Islet precursor cell (in vitro differentiated cells): ENCODE results near the gene CARD11.

ENCODE experiments used
- DNase-seq: peaks from one replicate; pipeline ENCODE4 v3.0.0-alpha.2; 2018

Gene CARD11

GRCh38 chr7:2979951-2980350, 63.7 kb downstream of the CARD11 start:
- no peak for DNase-seq

DNA sequence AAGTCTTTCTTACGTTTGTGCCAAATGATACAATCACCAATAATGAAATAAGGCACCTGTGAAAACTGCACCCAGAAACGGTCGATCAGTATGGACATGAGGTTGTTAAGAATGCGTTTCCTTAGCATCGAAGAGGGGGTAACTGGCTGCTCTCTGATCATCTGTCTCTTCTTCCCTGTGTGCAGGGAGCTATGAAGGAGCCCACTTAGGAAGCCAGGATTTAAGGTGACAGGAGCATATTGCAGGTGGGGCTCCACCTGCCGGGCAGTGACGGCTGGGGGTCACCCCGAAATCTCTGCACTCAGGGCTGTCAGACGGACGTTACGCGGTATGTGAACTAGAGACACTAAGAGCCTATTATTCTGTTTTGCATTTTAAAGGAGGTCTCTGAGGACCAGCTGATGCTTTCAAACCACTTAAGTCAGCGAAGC, 64.5 kb downstream of the CARD11 start:
- no peak for DNase-seq

- no peak for DNase-seq
These were observed 65.3 kb downstream of the CARD11 start for GRCh38 chr7:2978408-2978807.

GRCh38 chr7:2975821-2976371, 67.8 kb downstream of the CARD11 start:
- no peak for DNase-seq

GRCh38 chr7:2974093-2974819, 69.4 kb downstream of the CARD11 start:
- peak; percentile 38 for DNase-seq

- peak; percentile 27 for DNase-seq
These were observed 70.9 kb downstream of the CARD11 start for GRCh38 chr7:2972835-2973161.

DNA sequence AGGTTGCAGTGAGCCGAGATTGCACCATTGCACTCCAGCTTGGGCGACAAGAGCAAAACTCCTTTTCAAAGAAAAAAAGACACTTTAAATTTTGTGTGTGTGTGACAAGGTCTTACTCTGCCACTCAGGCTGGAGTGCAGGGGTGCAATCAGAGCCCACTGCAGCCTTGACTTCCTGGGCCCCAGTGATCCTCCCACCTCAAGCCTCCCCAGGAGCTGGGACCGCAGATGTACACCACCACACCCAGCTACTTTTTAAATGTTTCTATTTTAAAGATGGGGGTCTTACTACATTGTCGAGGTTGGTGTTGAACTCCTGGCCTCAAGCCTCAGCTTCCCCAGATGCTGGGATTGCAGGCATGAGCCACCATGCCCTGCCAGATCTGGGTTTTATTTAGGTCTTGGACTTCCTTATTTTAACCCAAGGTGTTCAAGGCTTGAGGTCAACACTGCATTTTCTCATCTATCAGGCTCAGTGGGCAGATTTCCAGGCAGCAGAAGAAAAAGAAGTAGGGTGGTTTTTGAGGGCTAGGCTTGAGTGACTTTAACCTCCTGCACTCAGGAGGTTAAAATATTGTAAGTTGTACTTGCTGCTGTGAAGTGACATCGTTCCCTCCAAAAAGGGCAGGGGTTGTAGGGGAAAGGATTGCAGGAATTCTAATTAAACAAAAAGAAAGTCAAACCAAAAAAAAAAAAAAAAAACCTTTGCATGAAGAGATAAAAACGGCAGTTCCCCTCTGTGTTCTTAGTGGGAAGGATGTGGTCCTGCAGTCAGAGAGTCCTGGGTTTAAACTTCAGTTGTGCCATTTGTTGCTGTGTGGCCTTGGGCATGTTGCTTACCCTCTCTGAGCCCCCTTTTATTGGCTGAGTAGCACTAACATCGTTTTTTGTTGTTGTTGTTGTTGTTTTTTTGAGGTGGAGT, 71.5 kb downstream of the CARD11 start:
- DNase-seq: no peak

DNA sequence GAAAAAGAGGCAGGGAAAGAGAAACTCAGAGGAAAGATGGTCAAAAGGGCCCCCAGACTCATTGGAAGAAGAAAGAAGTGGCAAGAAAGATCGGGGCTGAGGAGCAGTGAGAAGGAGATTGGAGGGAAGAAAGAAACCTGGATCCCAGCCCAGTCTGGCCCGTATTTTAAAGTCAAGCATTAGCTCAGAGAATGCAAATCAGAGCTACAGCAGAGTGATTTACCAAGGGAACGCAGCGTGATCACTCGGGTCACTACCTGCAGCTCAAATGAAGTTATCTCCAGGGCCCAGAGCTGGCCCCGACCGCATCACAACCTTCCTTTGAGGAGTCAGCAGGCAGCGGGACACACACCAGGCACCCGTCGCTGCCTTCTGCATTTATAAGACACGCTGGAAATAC, 72.8 kb downstream of the CARD11 start:
- DNase-seq: peak; percentile 18

DNA sequence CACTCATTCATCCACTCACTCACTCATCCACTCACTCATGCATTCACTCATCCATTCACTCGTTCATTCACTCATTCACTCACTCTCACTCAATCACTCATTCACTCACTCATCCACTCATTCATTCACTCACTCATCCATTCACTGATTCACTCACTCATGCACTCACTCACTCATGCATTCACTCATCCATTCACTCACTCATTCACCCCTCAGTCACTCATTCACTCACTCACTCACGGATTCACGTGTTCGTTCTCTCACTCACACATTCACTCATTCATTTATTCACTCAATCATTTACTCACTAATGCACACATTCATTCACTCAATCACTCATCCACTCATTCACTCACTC, 73.4 kb downstream of the CARD11 start:
- no peak for DNase-seq

DNA sequence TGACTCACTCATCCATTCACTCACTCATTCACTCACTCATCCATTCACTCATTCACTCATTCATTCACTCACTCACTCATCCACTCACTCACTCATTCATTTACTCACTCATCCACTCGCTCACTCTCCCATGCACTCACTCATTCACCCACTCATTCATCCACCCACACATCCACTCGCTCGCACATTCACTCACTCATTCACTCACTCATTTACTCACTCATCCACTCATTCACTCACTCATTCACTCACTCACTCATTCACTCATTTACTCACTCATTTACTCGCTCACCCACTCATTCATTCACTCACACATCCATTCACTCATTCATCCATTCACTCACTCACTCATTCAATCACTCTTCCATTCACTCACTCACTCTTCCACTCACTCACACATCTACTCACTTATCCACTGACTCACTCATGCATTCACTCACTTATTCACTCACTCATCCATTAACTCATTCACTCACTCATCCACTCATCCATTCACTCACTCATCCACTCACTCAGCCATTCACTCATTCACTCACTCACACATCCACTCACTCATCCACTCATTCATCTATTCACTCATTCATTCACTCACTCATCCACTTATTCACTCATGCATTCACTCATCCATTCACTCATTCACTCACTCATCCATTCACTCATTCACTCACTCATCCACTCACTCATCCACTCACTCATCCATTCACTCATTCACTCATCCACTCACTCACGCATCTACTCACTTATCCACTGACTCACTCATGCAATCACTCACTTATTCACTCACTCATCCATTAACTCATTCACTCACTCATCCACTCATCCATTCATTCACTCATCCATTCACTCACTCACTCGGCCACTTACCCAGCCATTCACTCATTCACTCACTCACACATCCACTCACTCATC, 74.0 kb downstream of the CARD11 start:
- no peak for DNase-seq

- peak; percentile 38 for DNase-seq
These were observed 74.9 kb downstream of the CARD11 start for GRCh38 chr7:2968616-2969397.

DNA sequence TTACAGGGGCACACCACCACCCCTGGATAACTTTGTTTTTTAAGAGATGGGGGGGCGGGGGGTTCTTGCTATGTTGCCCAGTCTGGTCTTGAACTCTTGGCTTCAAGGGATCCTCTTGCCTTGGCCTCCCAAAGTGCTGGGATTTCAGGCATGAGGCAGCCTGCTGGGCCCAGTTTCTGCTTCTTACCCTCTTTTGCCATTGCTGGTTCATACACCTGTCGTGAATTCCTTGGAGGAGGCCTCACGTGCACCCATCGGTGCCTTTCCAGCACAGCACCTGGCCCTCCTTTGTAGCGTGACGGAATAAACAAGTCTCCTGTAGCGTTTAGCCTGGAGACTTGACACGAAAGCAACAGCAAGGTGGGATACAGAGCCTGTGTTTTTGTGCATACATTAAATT, 75.5 kb downstream of the CARD11 start:
- peak; percentile 25 for DNase-seq

DNA sequence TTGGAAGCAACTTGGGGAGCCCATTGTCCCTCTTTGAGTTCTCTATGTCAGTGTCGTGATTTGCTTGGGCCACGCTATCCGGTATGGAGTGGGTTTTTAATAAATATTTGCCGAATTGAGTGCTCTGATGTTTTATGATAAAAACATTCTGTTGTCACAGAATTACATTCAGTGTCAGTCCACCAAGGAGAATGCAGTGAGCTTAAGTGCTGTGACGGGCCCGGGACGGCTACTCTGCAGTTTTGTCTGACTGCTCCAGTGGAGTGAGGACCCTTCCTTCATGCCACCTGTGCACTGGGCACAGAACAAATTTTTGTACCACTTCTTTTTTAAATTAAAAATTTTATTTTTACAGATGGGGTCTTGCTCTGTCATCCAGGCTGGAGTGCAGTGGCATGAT, 76.0 kb downstream of the CARD11 start:
- peak; percentile 21 for DNase-seq

DNA sequence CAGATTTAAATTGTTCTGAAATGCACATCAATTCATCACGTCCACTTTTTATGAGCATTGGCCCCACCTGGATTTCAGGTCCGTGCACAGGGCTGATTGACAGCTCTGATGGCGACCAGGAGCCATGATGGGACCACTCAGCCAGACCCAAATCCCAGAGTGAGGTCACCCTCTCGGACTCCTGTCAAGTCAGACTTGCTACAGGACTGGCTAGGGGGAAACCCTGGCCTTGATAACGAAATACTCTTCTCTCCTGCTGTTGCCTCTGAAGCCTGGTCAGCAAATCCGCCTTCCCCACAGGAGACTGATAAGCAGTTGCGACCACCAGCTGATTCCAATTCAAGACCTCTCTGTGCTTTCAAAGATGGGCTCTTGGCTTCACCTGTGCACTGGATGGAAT, 76.4 kb downstream of the CARD11 start:
- peak; percentile 29 for DNase-seq

DNA sequence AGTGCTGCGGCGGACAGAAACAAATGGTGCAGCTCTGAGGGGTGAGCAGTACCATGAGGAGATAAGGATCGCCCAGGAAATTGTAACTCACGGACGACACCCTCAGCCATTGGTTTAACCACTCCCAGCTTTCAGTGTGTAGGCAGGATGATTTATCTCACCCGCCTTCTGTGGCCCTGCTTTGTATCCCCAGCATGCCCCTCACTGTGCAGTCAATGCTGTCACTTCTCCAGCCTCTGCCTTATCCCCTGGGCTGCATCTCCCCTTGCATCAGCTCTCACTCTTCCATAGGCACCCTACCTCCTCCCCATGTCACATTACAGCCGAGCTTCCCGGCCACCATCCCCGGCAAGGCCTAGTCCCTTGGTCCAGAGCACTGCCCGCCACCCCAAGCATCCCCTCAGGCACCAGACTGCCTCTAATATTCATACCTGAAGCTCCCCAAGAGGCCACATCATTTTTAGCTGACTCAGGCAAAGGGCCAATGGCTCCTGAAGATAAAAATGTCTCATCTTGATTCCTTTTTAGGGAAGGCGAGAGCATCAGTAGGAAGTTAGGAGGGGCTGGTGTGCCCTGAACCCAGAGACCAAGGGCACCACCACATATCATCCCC, 77.1 kb downstream of the CARD11 start:
- DNase-seq: peak; percentile 29

GRCh38 chr7:2965745-2966270, 77.9 kb downstream of the CARD11 start:
- peak; percentile 15 for DNase-seq

GRCh38 chr7:2965301-2965700, 78.4 kb downstream of the CARD11 start:
- DNase-seq: no peak

DNA sequence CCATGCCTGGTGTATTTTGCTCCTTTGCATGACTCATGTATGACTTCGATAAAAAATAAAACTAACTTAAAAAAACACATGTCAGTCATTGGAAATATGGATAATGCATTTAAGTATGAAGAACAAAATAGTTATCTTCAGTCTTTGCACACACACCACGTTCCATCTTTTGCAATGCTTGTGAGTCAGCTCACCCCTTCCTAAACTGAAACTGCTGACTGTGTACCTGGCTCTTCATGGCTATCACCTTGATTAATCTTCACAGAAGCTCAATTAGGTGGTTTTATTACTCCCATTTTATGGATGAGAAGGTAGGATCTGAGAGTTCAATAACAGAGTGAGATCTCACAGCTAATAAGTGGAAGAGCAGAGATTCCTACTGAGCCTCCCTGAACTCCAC, 79.5 kb downstream of the CARD11 start:
- DNase-seq: peak; percentile 11

DNA sequence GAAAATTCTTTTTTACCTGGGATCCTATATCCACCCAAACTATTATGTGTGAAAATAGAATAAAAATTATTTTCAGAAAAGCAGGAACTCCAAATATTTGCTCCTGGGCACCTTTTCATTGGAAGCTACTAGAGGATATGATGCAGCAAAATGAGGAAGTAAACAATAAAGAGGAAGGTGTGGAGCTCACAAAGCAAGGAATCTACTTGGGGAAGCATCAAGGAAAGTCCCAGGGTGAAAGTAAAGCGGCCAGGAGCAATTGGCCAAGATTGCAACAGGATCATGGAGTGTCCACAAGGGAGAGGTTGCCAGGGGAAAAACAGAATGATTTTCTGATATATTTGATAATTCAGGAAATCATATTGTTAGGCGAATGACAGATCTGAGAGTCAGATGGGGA, 80.8 kb downstream of the CARD11 start:
- no peak for DNase-seq

- DNase-seq: no peak
These were observed 83.7 kb downstream of the CARD11 start for GRCh38 chr7:2959828-2960599.
